Breast epithelium (tissue), 4 donors: Measurements from ENCODE around the gene DUSP28. TPM values are rescaled to one million over a fixed set of nuclear protein-coding genes. Genes with fewer than 3 reads are reported as not detected.

Source experiments
- DNase-seq, 2 donors: peaks; one replicate each; pipeline ENCODE4 v3.0.0-alpha.2; 2019; ENCODE audit warnings: low spot score in 2 of 2
- H3K27ac ChIP-seq, 2 donors: fragments of 200-600 bp; sonication (generic) in 1 of 2; one replicate each; pipeline ENCODE4 v1.5.1; 2016 to 2019; ENCODE audit warnings: mild to moderate bottlenecking in 1 of 2
- H3K27me3 ChIP-seq, 2 donors: fragments of 200-600 bp; sonication (generic) in 1 of 2; one replicate each; pipeline versions ENCODE4 v1.5.1 to v1.6.0; 2017 to 2019; ENCODE audit warnings: control low read depth in 1 of 2, mild to moderate bottlenecking in 1 of 2
- H3K36me3 ChIP-seq: fragments of 200-600 bp; one replicate; pipeline ENCODE4 v1.5.1; 2019
- H3K4me1 ChIP-seq, 2 donors: fragments of 200-600 bp; sonication (generic); one replicate each; pipeline ENCODE4 v1.5.1; 2016 to 2019; ENCODE audit warnings: control low read depth in 1 of 2
- H3K4me3 ChIP-seq, 3 donors: fragments of 200-600 bp; sonication (generic); 1 replicate in 2 of 3; 2 replicates in 1 of 3; pipeline ENCODE4 v1.5.1; 2016 to 2019; ENCODE audit warnings: mild to moderate bottlenecking in 3 of 3, moderate library complexity in 2 of 3
- H3K9me3 ChIP-seq, 2 donors: fragments of 200-600 bp; sonication (generic) in 1 of 2; one replicate each; pipeline ENCODE4 v1.5.1; 2016 to 2019; ENCODE audit warnings: control low read depth in 1 of 2
- CTCF ChIP-seq, 3 donors: fragments of 450-650 bp; IDR thresholded peaks; one replicate each; pipeline ENCODE4 v1.5.1; 2016 to 2017; ENCODE audit warnings: antibody characterized with exemption in 3 of 3, mild to moderate bottlenecking in 3 of 3, moderate library complexity in 3 of 3
- POLR2A ChIP-seq: fragments of 450-650 bp; IDR thresholded peaks from one replicate; pipeline ENCODE4 v1.6.1; 2016; ENCODE audit warnings: antibody characterized with exemption, mild to moderate bottlenecking, moderate library complexity
- POLR2AphosphoS5 ChIP-seq, 3 donors: sonication (generic); formaldehyde crosslinking; IDR thresholded peaks; one replicate each; pipeline ENCODE4 v1.6.1; 2017; ENCODE audit warnings: antibody characterized with exemption in 3 of 3
- intact Hi-C: fragments of 100-400 bp; cut with DNase I; formaldehyde crosslinking; loops from one replicate; pipeline ENCODE4 v1.15.1; 2023; ENCODE audit warnings: low total_unique reads
- total RNA-seq, 3 donors: library from RNA; depleted of rRNA; stranded (reverse); fragments of >200 nt; gene quantifications; one replicate each; pipeline ENCODE4 v1.1.0, GENCODE V29; 2016

DUSP28 gene
- total RNA-seq, 3 donors from 2014 or later = 5.9 to 8.8 (median 6.9) TPM

GRCh38 chr2:240589850-240590525, 29.8 kb downstream of the DUSP28 start:
- intact Hi-C loops = no loop called here
- H3K36me3 ChIP-seq = no peaks in the 10 kb centered on the region

DNA sequence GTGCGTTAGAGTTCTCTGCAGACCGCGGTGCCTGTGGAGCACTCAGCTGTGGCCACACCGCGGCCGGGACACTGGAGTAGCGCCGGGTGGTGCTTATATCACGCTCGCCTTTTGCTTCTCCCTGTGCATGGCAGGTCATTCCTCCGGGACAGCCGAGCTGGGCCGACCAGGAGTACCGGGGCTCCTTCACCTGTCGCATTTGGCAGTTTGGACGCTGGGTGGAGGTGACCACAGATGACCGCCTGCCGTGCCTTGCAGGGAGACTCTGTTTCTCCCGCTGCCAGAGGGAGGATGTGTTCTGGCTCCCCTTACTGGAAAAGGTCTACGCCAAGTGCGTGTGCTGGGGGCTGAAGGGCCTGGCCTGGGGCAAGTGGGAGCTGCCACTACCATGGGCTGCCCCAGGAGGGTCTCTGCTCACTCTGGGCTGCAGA, 30.5 kb downstream of the DUSP28 start:
- TF ChIP-seq POLR2A (no peak), CTCF (IDR thresholded peaks at IDR 0.05) (no peak), POLR2AphosphoS5 (IDR thresholded peaks at IDR 0.05) (no peak)
- Histone ChIP-seq H3K27me3 (no peaks in the 10 kb centered on the region), H3K4me1 (peaks cover 11 to 12% of the 10 kb centered on the region in 2 donors), H3K27ac (no peak overlapping the region), H3K4me3 (no peak overlapping the region), H3K36me3 (no peaks in the 10 kb centered on the region), H3K9me3 (no peaks in the 10 kb centered on the region)
- DNase-seq = no peak
- intact Hi-C loops = no loop called here

More at GRCh38 chr2:240589850-240590525, 29.8 kb downstream of the DUSP28 start:
- TF ChIP-seq POLR2A = no peak
- TF ChIP-seq CTCF (IDR thresholded peaks at IDR 0.05) = no peak
- TF ChIP-seq POLR2AphosphoS5 (IDR thresholded peaks at IDR 0.05) = no peak
- H3K4me1 ChIP-seq = peaks cover 16 to 17% of the 10 kb centered on the region in 2 donors
- no peak overlapping the region for H3K27ac ChIP-seq
- no peak overlapping the region for H3K4me3 ChIP-seq
- H3K9me3 ChIP-seq = no peaks in the 10 kb centered on the region
- no peaks in the 10 kb centered on the region for H3K27me3 ChIP-seq
- DNase-seq = no peak

DNA sequence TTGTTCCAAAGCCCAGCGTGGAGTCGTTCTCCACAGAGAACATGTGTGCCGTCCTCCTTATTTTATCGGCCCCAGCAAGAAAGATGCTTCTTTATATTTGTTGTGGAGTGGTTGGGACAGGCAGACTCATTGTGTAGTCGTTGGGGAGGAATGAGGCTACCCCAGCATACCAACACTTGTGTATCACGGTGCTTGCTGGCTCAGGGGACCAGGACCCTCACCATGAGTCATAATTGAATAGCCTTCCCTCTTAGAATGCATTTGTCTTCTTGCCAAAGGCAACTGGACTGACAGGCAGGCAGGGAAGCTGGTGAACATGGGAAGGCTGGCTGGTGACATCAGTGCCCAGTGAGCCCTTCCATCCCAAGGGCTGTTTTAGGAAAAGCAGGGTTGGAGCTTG, 31.1 kb downstream of the DUSP28 start:
- TF ChIP-seq CTCF (IDR thresholded peaks at IDR 0.05) (no peak), POLR2A (no peak), POLR2AphosphoS5 (IDR thresholded peaks at IDR 0.05) (no peak)
- DNase-seq = no peak
- H3K27me3 ChIP-seq = no peaks in the 10 kb centered on the region
- no peak overlapping the region for H3K4me3 ChIP-seq
- no peaks in the 10 kb centered on the region for H3K9me3 ChIP-seq
- no peaks in the 10 kb centered on the region for H3K36me3 ChIP-seq
- H3K4me1 ChIP-seq = peaks cover 11 to 14% of the 10 kb centered on the region in 2 donors
- no peak overlapping the region for H3K27ac ChIP-seq
- intact Hi-C loops = no loop called here

DNA sequence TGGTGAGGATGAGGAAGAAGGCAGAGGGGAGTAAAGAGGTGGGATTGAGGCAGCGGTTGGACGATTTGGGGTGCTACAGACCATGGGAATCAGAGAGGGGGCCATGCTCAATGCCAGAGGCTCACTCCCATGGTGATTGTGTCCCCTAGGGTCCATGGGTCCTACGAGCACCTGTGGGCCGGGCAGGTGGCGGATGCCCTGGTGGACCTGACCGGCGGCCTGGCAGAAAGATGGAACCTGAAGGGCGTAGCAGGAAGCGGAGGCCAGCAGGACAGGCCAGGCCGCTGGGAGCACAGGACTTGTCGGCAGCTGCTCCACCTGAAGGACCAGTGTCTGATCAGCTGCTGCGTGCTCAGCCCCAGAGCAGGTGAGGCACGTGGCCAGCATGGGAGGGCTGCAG, 31.6 kb downstream of the DUSP28 start:
- TF ChIP-seq POLR2AphosphoS5 (IDR thresholded peaks at IDR 0.05) = no peak
- no peak for TF ChIP-seq CTCF (IDR thresholded peaks at IDR 0.05)
- TF ChIP-seq POLR2A = no peak
- H3K27ac ChIP-seq = no peak overlapping the region
- intact Hi-C loops = no loop called here
- H3K9me3 ChIP-seq = no peaks in the 10 kb centered on the region
- H3K27me3 ChIP-seq = no peaks in the 10 kb centered on the region
- no peak for DNase-seq
- peaks cover 11 to 18% of the 10 kb centered on the region in 2 donors for H3K4me1 ChIP-seq
- no peaks in the 10 kb centered on the region for H3K36me3 ChIP-seq
- H3K4me3 ChIP-seq = no peak overlapping the region

DNA sequence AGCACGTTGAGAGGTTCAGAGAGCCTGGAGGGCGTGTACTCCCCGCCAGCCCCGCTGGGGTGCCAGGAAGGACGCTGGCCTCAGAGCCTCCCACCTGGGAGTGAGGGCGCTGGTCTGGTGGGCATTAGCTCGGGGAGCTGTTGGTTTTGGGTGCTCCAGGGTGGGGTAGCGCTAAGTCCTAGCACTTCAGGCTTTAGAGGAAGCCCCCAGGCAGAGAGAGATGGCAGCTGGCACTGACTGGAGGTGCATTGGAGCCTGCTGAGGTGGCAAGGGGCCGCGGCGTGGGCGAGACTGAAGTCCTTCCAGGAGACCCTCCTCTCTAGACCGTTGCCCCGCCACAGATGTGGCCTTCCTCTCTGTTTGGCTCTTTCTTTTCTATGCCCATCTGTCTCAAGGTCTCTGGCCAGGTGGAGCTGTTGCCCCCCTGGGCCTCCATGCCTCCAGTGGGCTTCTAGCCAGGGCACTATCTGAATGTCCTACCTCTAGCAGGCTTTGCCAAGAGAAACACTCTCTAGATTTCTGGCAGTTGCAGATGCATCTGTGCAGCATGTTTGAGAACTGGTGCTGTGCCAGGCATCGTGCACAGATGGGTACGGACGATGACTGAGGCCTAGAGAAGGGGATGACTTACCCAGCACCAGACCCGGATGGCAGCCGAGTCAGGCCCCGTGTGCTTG, 33.0 kb downstream of the DUSP28 start:
- peaks cover 3 to 9% of the 10 kb centered on the region in 2 donors for H3K4me1 ChIP-seq
- H3K36me3 ChIP-seq = no peaks in the 10 kb centered on the region
- H3K27me3 ChIP-seq = no peaks in the 10 kb centered on the region
- DNase-seq = no peak
- H3K27ac ChIP-seq = no peak overlapping the region
- TF ChIP-seq POLR2A (no peak), CTCF (IDR thresholded peaks at IDR 0.05) (no peak), POLR2AphosphoS5 (IDR thresholded peaks at IDR 0.05) (no peak)
- H3K9me3 ChIP-seq = no peaks in the 10 kb centered on the region
- intact Hi-C loops = no loop called here
- H3K4me3 ChIP-seq = no peak overlapping the region
